ENCODE measurements around the gene RAP1GAP.

The RAP1GAP gene

GRCh38 chr1:21610989-21611785 lies 58.0 kb downstream of the RAP1GAP start:
- Mint-ChIP-seq H3K27ac (no peak overlapping the region), H3K4me1 (peaks cover 36% of the 10 kb centered on the region)
- no peak for TF ChIP-seq CTCF (IDR thresholded peaks at IDR 0.05)

DNA sequence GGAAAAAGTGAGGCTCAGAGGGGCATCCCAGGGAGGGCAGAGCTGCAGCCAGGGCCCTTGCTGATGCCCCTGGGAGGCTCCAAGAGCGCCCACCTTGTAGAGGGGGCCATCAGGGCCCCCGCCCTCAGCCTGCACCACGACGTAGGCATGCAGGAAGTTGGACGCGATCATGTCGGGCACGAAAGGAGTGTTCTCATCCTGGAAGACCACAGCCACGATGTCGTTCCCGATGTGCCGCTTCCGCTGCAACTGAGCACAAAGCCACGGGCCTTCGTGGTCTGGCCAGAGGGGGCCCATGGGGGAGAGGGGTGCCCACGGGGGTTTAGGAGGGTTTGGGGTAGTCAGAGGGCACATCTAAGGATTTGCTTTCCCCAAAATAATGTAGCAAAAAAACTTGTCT lies 59.1 kb downstream of the RAP1GAP start:
- no peak for TF ChIP-seq CTCF (IDR thresholded peaks at IDR 0.05)

More at GRCh38 chr1:21610989-21611785, 58.0 kb downstream of the RAP1GAP start:
- DNase-seq: no peak
- H3K36me3 Mint-ChIP-seq (ENCODE audit: low read depth): no peaks in the 10 kb centered on the region
- H3K4me3 Mint-ChIP-seq: no peak overlapping the region
- H3K27me3 Mint-ChIP-seq (ENCODE audit: low read depth, poor library complexity): peaks cover 7% of the 10 kb centered on the region
- H3K9me3 Mint-ChIP-seq: no peaks in the 10 kb centered on the region

GRCh38 chr1:21608798-21609197 lies 60.4 kb downstream of the RAP1GAP start:
- TF ChIP-seq CTCF (IDR thresholded peaks at IDR 0.05): no peak
- no peak overlapping the region for H3K4me3 Mint-ChIP-seq
- DNase-seq: no peak
- H3K36me3 Mint-ChIP-seq (ENCODE audit: low read depth): no peaks in the 10 kb centered on the region
- H3K27me3 Mint-ChIP-seq (ENCODE audit: low read depth, poor library complexity): peaks cover 8% of the 10 kb centered on the region
- peaks cover 52% of the 10 kb centered on the region for H3K4me1 Mint-ChIP-seq
- peak overlapping the region; percentile 79 for H3K27ac Mint-ChIP-seq
- no peaks in the 10 kb centered on the region for H3K9me3 Mint-ChIP-seq

More for the DNA sequence above, 59.1 kb downstream of the RAP1GAP start:
- no peak overlapping the region for H3K4me3 Mint-ChIP-seq
- H3K9me3 Mint-ChIP-seq: no peaks in the 10 kb centered on the region
- H3K36me3 Mint-ChIP-seq (ENCODE audit: low read depth): no peaks in the 10 kb centered on the region
- H3K27ac Mint-ChIP-seq: no peak overlapping the region
- peaks cover 2% of the 10 kb centered on the region for H3K27me3 Mint-ChIP-seq (ENCODE audit: low read depth, poor library complexity)
- peaks cover 43% of the 10 kb centered on the region for H3K4me1 Mint-ChIP-seq
- DNase-seq: no peak

- Mint-ChIP-seq H3K4me3 (peak overlapping the region; percentile 72), H3K27ac (no peak overlapping the region), H3K9me3 (no peaks in the 10 kb centered on the region), H3K36me3 (ENCODE audit: low read depth) (no peaks in the 10 kb centered on the region), H3K27me3 (ENCODE audit: low read depth, poor library complexity) (peaks cover 8% of the 10 kb centered on the region), H3K4me1 (peaks cover 57% of the 10 kb centered on the region)
- no peak for TF ChIP-seq CTCF (IDR thresholded peaks at IDR 0.05)
- peak; percentile 97 for DNase-seq
These were observed 61.3 kb downstream of the RAP1GAP start for GRCh38 chr1:21607549-21608529.

DNA sequence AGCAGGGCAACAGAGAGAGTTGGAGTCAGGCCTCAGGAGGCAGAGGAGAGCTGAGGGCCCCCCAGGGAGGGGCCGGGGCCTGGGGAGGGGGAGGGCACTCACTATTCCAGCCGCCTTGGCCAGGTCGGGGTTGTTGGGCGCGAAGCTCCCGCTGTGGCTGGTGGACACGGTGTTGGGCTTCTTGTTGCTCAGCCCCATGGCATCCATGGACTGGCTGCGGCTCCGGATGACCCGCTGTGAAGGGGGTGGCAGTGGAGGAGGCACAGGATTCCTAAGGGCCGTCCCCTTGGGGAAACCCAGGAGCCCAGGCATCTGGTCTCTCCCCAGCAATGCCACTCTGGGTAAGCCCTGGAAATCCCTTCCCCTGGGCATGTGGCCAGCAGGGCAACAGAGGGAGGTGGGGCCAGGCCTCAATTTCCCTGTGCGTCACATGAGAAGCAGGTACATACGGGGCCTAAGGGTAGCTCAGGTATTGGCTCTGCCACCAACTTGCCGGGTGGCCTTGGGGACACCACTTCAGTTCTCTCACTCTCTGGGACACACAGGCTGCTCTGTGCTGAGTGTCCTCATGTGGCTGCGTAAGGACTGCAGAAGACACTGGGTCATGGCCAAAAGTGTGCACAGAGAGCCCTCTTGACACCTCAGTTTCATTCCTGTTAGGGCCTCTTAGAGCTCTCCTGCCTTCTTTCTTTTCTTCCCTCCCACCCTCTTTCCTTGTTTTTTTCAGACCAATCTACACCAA lies 63.0 kb downstream of the RAP1GAP start:
- no peak overlapping the region for H3K27ac Mint-ChIP-seq
- no peaks in the 10 kb centered on the region for H3K9me3 Mint-ChIP-seq
- TF ChIP-seq CTCF (IDR thresholded peaks at IDR 0.05): no peak
- peaks cover 8% of the 10 kb centered on the region for H3K27me3 Mint-ChIP-seq (ENCODE audit: low read depth, poor library complexity)
- H3K4me1 Mint-ChIP-seq: peaks cover 59% of the 10 kb centered on the region
- H3K4me3 Mint-ChIP-seq: no peak overlapping the region
- H3K36me3 Mint-ChIP-seq (ENCODE audit: low read depth): no peaks in the 10 kb centered on the region
- DNase-seq: no peak

Data from nephron progenitor cell (in vitro differentiated cells).